ENCODE results near the gene NPR1.

GRCh38 chr1:153652805-153653500, 25.5 kb upstream of the NPR1 start:
- TF ChIP-seq UBTF (CRISPR knock-in tag; IDR thresholded peaks at IDR 0.05) (no peak), BHLHE40 (IDR thresholded peaks at IDR 0.05; ENCODE audit: low read length) (no peak), EZH2 (conservative IDR thresholded peaks at IDR 0.05; ENCODE audit: low read depth, low read length) (no peak), TP53 (CRISPR knock-in tag; conservative IDR thresholded peaks at IDR 0.05) (no peak), CTCF (CRISPR knock-in tag; IDR thresholded peaks at IDR 0.05) (no peak), NFRKB (IDR thresholded peaks at IDR 0.05) (no peak), BRD4 (CRISPR knock-in tag; IDR thresholded peaks at IDR 0.05) (no peak), MAZ (IDR thresholded peaks at IDR 0.05; ENCODE audit: borderline replicate concordance, low read depth, low read length) (no peak), MAZ (CRISPR knock-in tag; IDR thresholded peaks at IDR 0.05; ENCODE audit: low read depth) (no peak), ZMAT3 (CRISPR knock-in tag; conservative IDR thresholded peaks at IDR 0.05) (no peak), ZNF605 (CRISPR knock-in tag; IDR thresholded peaks at IDR 0.05) (no peak)

Data from HepG2 (cell line).